Activated naive CD4-positive, alpha-beta T cell treated with anti-CD3 and anti-CD28 coated beads for 36 hours (primary cell): ENCODE results near the gene STAT5A. TPM values are rescaled to one million over a fixed set of nuclear protein-coding genes. Genes with fewer than 3 reads are reported as not detected.

Experiments
- CTCF ChIA-PET: fragments of 350-600 bp; sonication (Branson Sonifier 250); formaldehyde crosslinking; loops from one replicate; lab custom pipeline; 2021; ENCODE audit warnings: antibody characterized with exemption; lab: Charles Lee
- DNase-seq: peaks from one replicate; pipeline ENCODE4 v3.0.0-alpha.2; 2020
- H3K27ac Mint-ChIP-seq: one replicate; pipeline ENCODE4 v1.8.0; 2021; ENCODE audit warnings: mild to moderate bottlenecking, mixed read lengths
- H3K27me3 Mint-ChIP-seq: one replicate; pipeline ENCODE4 v1.8.0; 2021; ENCODE audit warnings: low read depth, mixed read lengths
- H3K36me3 Mint-ChIP-seq: one replicate; pipeline ENCODE4 v1.8.0; 2021; ENCODE audit warnings: low read depth, mixed read lengths
- H3K4me1 Mint-ChIP-seq: one replicate; pipeline ENCODE4 v1.8.0; 2021; ENCODE audit warnings: low read depth, mixed read lengths
- H3K4me3 Mint-ChIP-seq: one replicate; pipeline ENCODE4 v1.8.0; 2021; ENCODE audit warnings: mild to moderate bottlenecking, moderate library complexity, mixed read lengths
- H3K9me3 Mint-ChIP-seq: one replicate; pipeline ENCODE4 v1.8.0; 2021; ENCODE audit warnings: mixed read lengths
- intact Hi-C: fragments of 100-400 bp; cut with micrococcal nuclease; formaldehyde crosslinking; loops from one replicate; pipeline ENCODE4 v1.15.1; 2023
- total RNA-seq, 2 experiments: library from RNA; stranded (reverse); gene quantifications; one replicate each; pipeline ENCODE4 v1.2.3, GENCODE V29; 2021

STAT5A gene
- total RNA-seq, 2 experiments from 2014 or later, result 165 to 174 TPM

DNA sequence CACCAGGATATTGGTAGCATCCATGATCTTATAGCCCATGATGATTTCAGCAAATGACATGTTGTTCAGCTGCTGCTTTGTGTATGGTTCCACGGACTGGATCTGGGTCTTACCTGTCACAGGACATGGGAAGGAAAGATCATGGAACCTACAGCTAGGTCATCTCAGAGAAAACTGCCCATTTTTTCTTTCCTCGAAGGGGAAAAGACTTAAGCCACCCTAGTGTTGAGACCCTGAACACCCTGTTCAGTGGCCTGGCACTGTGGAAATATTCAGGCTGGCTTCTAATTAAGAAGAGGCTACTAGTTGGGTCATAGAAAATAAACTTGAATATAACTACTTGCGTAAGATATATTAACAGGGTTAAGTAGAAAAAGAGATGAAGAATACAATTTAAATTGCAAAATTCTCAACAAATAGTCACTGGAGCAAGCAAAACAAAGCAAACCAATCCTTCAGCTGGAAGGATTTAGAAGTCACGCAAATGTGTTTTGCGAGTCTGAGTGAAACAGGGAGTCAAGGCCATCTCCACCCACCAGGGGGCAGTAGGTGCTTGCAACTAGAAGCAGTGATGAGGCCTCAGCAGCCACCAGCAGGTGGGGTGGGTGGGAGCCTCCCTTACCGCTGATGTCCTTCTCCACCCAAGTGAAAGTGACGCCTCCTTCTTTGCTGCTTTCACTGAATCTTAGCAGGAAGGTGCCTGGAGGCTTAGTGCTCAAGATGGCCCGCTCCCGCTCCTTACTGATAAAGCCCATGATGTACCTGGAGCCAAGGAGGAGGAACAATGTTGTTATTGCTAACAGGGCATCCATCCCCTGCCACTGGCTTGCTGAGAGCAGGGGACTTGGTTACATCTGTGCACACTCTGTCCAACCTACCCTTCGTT, 34.3 kb downstream of the STAT5A start:
- CTCF ChIA-PET, result interaction anchor here (0.7 to 22.2 kb wide), 14 partner anchors 10 to 197 kb away, joined by 3 to 442 read pairs (median 4); partner anchors contain the start of gene STAT3
- DNase-seq, result peak; percentile 99
- H3K27ac Mint-ChIP-seq, result peak overlapping the region; percentile 81
- H3K4me3 Mint-ChIP-seq, result peak overlapping the region; percentile 9
- no peaks in the 10 kb centered on the region for H3K9me3 Mint-ChIP-seq
- peaks cover 80% of the 10 kb centered on the region for H3K36me3 Mint-ChIP-seq
- peaks cover 55% of the 10 kb centered on the region for H3K4me1 Mint-ChIP-seq
- no peaks in the 10 kb centered on the region for H3K27me3 Mint-ChIP-seq
- intact Hi-C loops, result loop anchor here (1.0 kb wide), 4 partner anchors 10 to 81 kb away; partner anchors contain the start of gene STAT3

GRCh38 chr17:42323268-42323773, 35.0 kb downstream of the STAT5A start:
- CTCF ChIA-PET, result interaction anchor here (1.0 to 22.2 kb wide), 11 partner anchors 10 to 194 kb away, joined by 3 to 442 read pairs (median 5); partner anchors contain the start of gene STAT3
- no peaks in the 10 kb centered on the region for H3K27me3 Mint-ChIP-seq
- no peak for DNase-seq
- H3K9me3 Mint-ChIP-seq, result no peaks in the 10 kb centered on the region
- intact Hi-C loops, result loop anchor here (1.0 kb wide), 1 partner anchor 10 kb away; no protein-coding TSS in a partner anchor
- peaks cover 51% of the 10 kb centered on the region for H3K4me1 Mint-ChIP-seq
- peaks cover 77% of the 10 kb centered on the region for H3K36me3 Mint-ChIP-seq
- H3K27ac Mint-ChIP-seq, result peak overlapping the region; percentile 81
- H3K4me3 Mint-ChIP-seq, result peak overlapping the region; percentile 9

DNA sequence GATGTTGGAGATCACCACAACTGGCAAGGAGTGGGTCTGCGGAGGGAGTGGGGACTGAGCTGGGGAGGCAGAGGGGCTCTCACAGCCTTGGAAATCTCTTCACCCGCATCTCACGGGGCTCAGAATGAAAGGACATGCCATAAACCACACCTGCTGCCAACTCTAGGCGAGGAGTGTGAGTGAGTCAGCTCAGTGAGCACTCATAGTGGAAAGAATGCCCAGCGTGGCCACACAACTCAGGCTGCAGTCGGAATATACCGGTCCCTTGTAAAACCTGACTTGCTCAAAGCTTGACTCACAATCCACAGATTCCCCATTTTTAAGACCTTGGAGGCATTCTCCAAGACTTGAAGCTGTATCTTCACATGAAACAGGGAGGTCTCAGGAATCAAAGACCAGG, 36.7 kb downstream of the STAT5A start:
- H3K9me3 Mint-ChIP-seq, result no peaks in the 10 kb centered on the region
- intact Hi-C loops, result no loop called here
- CTCF ChIA-PET, result interaction anchor here (1.0 to 22.2 kb wide), 5 partner anchors 13 to 189 kb away, joined by 3 to 442 read pairs (median 7); partner anchors contain the start of gene STAT3
- peaks cover 75% of the 10 kb centered on the region for H3K36me3 Mint-ChIP-seq
- DNase-seq, result no peak
- peak overlapping the region; percentile 27 for H3K27ac Mint-ChIP-seq
- H3K4me3 Mint-ChIP-seq, result no peak overlapping the region
- H3K27me3 Mint-ChIP-seq, result no peaks in the 10 kb centered on the region
- H3K4me1 Mint-ChIP-seq, result peaks cover 41% of the 10 kb centered on the region

DNA sequence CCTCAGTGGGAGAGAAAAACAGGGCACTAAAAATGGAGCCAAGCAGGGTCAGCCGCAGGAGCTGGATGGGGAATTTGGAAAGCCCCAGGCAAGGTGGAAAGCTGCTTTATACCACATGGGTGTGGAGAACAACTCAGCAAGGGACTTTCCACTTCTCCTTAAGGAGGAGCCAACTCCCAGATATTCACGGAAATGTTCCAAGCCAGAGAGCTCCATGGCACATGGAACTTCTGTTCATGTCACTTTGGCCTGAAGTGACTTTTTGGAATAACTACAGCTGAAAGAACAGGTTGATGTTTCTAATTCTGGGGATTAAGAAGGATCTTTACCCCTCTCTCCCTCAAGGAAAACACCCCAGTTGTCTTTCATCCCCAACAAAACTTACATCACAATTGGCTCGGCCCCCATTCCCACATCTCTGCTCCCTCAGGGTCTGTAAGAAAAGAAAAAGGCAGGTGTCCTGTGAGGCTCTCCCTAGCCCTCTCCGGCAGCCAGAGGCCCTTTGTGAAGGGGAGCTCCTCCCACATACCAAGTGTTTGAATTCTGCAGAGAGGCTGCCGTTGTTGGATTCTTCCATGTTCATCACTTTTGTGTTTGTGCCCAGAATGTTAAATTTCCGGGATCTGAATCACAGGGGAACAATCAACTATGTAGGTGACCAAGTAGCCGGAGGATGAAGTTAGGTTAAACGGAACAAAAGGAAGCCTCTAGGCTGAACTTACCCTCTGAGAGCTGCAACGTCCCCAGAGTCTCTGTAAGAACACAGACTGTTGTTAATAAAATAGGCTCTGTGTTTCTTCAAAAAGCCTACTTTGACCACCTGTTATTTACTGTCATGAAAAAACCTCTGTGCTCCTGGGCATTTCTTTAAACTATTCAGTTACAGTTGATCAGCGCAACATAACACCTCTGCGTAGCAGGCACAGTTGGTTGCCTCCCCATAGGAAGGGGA, 41.0 kb downstream of the STAT5A start:
- Mint-ChIP-seq H3K9me3 (no peaks in the 10 kb centered on the region), H3K27me3 (no peaks in the 10 kb centered on the region), H3K4me1 (peaks cover 25% of the 10 kb centered on the region), H3K36me3 (peaks cover 72% of the 10 kb centered on the region), H3K27ac (peak overlapping the region; percentile 73), H3K4me3 (no peak overlapping the region)
- intact Hi-C loops, result no loop called here
- no peak for DNase-seq
- CTCF ChIA-PET, result interaction anchor here (0.5 to 22.2 kb wide), 3 partner anchors 41 to 73 kb away, joined by 3 to 442 read pairs (median 5); no protein-coding TSS in a partner anchor

DNA sequence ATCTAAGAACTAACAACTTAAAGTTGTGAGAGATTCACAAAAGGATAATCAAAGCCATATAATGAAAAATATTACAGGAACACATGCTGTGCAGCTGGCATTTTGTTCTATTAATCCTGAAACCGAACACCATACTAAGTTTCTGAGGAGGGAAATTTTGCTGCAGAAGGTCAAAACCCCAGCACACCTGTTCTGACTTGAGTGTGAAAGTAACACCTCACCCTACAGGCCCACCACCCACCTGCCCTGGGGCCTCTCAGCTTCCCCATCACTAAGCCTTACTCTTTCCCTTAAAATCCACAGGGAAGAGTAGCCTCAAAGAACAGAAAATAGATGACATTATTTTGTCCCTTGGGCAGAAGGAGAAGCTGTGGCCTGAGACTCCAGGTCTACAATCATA, 44.8 kb downstream of the STAT5A start:
- peak; percentile 80 for DNase-seq
- H3K27ac Mint-ChIP-seq, result peak overlapping the region; percentile 93
- H3K36me3 Mint-ChIP-seq, result peaks cover 75% of the 10 kb centered on the region
- intact Hi-C loops, result loop anchor here (1.0 kb wide), 4 partner anchors 9 to 55 kb away; partner anchors contain the start of gene STAT3
- H3K4me1 Mint-ChIP-seq, result peaks cover 53% of the 10 kb centered on the region
- no peaks in the 10 kb centered on the region for H3K9me3 Mint-ChIP-seq
- CTCF ChIA-PET, result interaction anchor here (0.6 to 1.4 kb wide), 4 partner anchors 10 to 70 kb away, joined by 3 to 11 read pairs (median 4); no protein-coding TSS in a partner anchor
- peak overlapping the region; percentile 0 for H3K4me3 Mint-ChIP-seq
- H3K27me3 Mint-ChIP-seq, result no peaks in the 10 kb centered on the region

GRCh38 chr17:42334677-42335076, 46.4 kb downstream of the STAT5A start:
- CTCF ChIA-PET, result interaction anchor here (1.0 to 3.5 kb wide), 5 partner anchors 11 to 68 kb away, joined by 3 to 20 read pairs (median 3); partner anchors contain the start of gene STAT3
- Mint-ChIP-seq H3K27me3 (no peaks in the 10 kb centered on the region), H3K36me3 (peaks cover 73% of the 10 kb centered on the region), H3K27ac (peak overlapping the region; percentile 91), H3K4me3 (no peak overlapping the region), H3K4me1 (peaks cover 66% of the 10 kb centered on the region), H3K9me3 (no peaks in the 10 kb centered on the region)
- intact Hi-C loops, result no loop called here
- DNase-seq, result no peak

DNA sequence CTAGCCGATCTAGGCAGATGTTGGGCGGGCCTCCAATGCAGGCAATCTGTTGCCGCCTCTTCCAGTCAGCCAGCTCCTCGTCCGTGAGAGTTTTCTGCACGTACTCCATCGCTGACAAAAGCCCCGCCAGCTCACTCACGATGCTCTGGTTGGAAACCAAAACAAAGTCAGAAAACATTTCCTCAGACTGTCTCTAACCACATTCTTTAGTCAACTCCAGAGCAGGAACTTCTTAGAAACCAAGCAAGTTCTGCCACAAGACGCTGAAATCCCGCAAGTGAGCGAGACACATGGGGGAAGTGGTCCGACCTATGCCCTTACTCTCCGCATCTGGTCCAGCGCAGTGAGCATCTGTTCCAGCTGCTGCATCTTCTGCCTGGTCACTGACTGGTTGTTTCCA, 49.1 kb downstream of the STAT5A start:
- CTCF ChIA-PET, result interaction anchor here (1.2 to 3.5 kb wide), 3 partner anchors 51 to 66 kb away, joined by 4 to 20 read pairs (median 4); partner anchors contain the start of gene STAT3
- Mint-ChIP-seq H3K4me3 (peak overlapping the region; percentile 43), H3K27me3 (no peaks in the 10 kb centered on the region), H3K27ac (peak overlapping the region; percentile 90), H3K36me3 (peaks cover 72% of the 10 kb centered on the region), H3K9me3 (no peaks in the 10 kb centered on the region), H3K4me1 (peaks cover 84% of the 10 kb centered on the region)
- DNase-seq, result peak; percentile 92
- intact Hi-C loops, result loop anchor here (1.0 kb wide), 4 partner anchors 42 to 89 kb away; no protein-coding TSS in a partner anchor

DNA sequence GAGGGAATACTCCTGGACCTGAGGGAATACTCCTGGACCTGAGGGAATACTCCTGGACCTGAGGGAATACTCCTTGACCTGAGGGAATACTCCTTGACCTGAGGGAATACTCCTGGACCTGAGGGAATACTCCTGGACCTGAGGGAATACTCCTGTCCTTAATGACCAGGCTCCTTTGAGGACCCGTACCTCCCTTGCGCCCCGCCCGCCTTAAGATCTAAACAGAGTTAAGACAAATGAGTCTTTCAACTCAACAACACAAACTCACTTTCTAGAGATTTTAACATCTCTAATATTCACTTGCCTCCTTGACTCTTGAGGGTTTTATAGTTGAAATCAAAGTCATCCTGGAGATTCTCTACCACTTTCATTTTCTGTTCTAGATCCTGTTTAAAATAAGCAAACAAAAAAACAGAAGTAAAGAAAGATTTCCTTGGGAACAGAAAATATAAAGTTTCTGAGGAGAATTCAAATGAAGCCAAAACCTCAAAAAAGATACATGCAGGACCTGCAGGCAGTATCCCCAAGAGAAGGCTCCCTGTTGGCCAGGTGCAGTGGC, 50.2 kb downstream of the STAT5A start:
- Mint-ChIP-seq H3K27ac (peak overlapping the region; percentile 93), H3K4me1 (peaks cover 84% of the 10 kb centered on the region), H3K9me3 (no peaks in the 10 kb centered on the region), H3K36me3 (peaks cover 72% of the 10 kb centered on the region), H3K4me3 (peak overlapping the region; percentile 32), H3K27me3 (no peaks in the 10 kb centered on the region)
- intact Hi-C loops, result no loop called here
- no peak for DNase-seq
- CTCF ChIA-PET, result interaction anchor here (0.6 to 0.7 kb wide), 3 partner anchors 25 to 240 kb away, joined by 3 to 4 read pairs (median 4); no protein-coding TSS in a partner anchor

- intact Hi-C loops, result no loop called here
- CTCF ChIA-PET, result interaction anchor here (0.6 to 1.3 kb wide), 4 partner anchors 17 to 239 kb away, joined by 3 to 4 read pairs (median 4); no protein-coding TSS in a partner anchor
- Mint-ChIP-seq H3K36me3 (peaks cover 74% of the 10 kb centered on the region), H3K4me3 (peak overlapping the region; percentile 7), H3K27me3 (no peaks in the 10 kb centered on the region), H3K9me3 (no peaks in the 10 kb centered on the region), H3K27ac (peak overlapping the region; percentile 93), H3K4me1 (peaks cover 84% of the 10 kb centered on the region)
- no peak for DNase-seq
These were observed 50.9 kb downstream of the STAT5A start for GRCh38 chr17:42339221-42339620.

DNA sequence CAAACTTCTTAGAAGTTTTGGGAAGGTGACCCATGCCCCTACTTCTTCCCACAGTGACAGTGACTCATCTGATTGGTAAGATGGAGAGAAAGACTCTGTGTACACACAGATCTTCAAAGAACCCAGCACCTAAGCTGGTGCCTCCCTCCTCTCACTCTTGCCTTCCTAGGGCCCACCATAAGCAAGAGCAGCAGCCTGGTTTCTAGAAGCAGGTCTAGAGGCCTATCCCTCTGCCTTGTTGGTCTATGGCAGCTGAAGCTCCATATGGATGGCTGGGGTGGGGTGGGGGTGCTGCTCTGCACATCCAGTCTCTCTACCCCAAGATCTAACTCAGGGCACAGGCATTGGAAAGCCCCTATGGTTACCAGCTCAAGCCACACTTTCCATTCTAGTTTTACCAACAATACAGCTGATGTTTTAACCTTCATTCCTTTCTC, 52.4 kb downstream of the STAT5A start:
- CTCF ChIA-PET, result interaction anchor here (0.7 to 3.5 kb wide), 7 partner anchors 17 to 62 kb away, joined by 3 to 17 read pairs (median 4); partner anchors contain the start of gene STAT3
- Mint-ChIP-seq H3K9me3 (no peaks in the 10 kb centered on the region), H3K36me3 (peaks cover 73% of the 10 kb centered on the region), H3K4me3 (peak overlapping the region; percentile 16), H3K4me1 (peaks cover 70% of the 10 kb centered on the region), H3K27me3 (no peaks in the 10 kb centered on the region), H3K27ac (peak overlapping the region; percentile 93)
- DNase-seq, result peak; percentile 64
- intact Hi-C loops, result loop anchor here (1.0 to 10.0 kb wide), 3 partner anchors 22 to 334 kb away; partner anchors contain the start of gene PLEKHH3
